Activated CD4-positive, alpha-beta memory T cell treated with anti-CD3 and anti-CD28 coated beads, Interleukin-2, amount 10 ng/mL, durations not matched to agents 7 days and 5 days (primary cell): ENCODE data around the gene ERGIC1. TPM values are rescaled to one million over a fixed set of nuclear protein-coding genes. Genes with fewer than 3 reads are reported as not detected.

Source experiments
- CTCF ChIA-PET: fragments of 350-600 bp; sonication (Branson Sonifier 250); formaldehyde crosslinking; loops from one replicate; lab custom pipeline; 2021; ENCODE audit warnings: antibody characterized with exemption, inconsistent platforms; lab: Charles Lee
- POLR2A ChIA-PET: fragments of 350-600 bp; sonication (Branson Sonifier 250); formaldehyde crosslinking; loops from one replicate; lab custom pipeline; 2021; ENCODE audit warnings: antibody characterized with exemption; lab: Charles Lee
- DNase-seq: peaks from one replicate; pipeline ENCODE4 v3.0.0-alpha.2; 2020
- H3K27ac Mint-ChIP-seq: one replicate; pipeline ENCODE4 v1.8.0; 2021; ENCODE audit warnings: mild to moderate bottlenecking, mixed read lengths
- H3K27me3 Mint-ChIP-seq: one replicate; pipeline ENCODE4 v1.8.0; 2021; ENCODE audit warnings: mixed read lengths
- H3K36me3 Mint-ChIP-seq: one replicate; pipeline ENCODE4 v1.8.0; 2021; ENCODE audit warnings: low read depth, mixed read lengths
- H3K4me1 Mint-ChIP-seq: one replicate; pipeline ENCODE4 v1.8.0; 2021; ENCODE audit warnings: mixed read lengths
- H3K4me3 Mint-ChIP-seq: one replicate; pipeline ENCODE4 v1.8.0; 2021; ENCODE audit warnings: mild to moderate bottlenecking, mixed read lengths
- H3K9me3 Mint-ChIP-seq: one replicate; pipeline ENCODE4 v1.8.0; 2021; ENCODE audit warnings: mixed read lengths
- total RNA-seq, 2 experiments: library from RNA; stranded (reverse); gene quantifications; one replicate each; pipeline ENCODE4 v1.2.3, GENCODE V29; 2021

Gene ERGIC1
- total RNA-seq, 2 experiments from 2014 or later: 36.1 to 37.2 TPM

DNA sequence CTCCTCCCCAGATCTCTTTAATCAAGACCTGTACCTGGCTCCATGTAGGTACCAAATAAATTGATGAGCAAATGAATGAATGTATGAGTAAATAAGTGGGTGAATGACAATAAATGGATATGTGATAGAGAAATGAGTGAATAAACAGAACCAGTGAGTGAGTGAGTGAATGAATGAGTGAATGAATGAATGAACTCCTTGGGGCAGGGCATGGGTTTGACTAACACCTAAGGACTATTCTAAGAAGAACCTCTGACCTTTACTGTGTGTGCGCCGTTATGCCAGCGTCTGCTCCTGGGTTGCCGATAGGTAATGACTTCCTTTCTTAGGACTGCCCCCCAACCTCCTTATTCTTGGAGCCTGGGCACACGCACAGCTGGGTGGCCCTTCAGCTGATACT lies 123.4 kb downstream of the ERGIC1 start:
- Mint-ChIP-seq H3K4me3 (peak overlapping the region; percentile 12), H3K4me1 (peaks cover 26% of the 10 kb centered on the region), H3K36me3 (peaks cover 5% of the 10 kb centered on the region), H3K27ac (no peak overlapping the region), H3K27me3 (peaks cover 8% of the 10 kb centered on the region), H3K9me3 (no peaks in the 10 kb centered on the region)
- ChIA-PET CTCF (no interaction called here), POLR2A (no interaction called here)
- DNase-seq: no peak

DNA sequence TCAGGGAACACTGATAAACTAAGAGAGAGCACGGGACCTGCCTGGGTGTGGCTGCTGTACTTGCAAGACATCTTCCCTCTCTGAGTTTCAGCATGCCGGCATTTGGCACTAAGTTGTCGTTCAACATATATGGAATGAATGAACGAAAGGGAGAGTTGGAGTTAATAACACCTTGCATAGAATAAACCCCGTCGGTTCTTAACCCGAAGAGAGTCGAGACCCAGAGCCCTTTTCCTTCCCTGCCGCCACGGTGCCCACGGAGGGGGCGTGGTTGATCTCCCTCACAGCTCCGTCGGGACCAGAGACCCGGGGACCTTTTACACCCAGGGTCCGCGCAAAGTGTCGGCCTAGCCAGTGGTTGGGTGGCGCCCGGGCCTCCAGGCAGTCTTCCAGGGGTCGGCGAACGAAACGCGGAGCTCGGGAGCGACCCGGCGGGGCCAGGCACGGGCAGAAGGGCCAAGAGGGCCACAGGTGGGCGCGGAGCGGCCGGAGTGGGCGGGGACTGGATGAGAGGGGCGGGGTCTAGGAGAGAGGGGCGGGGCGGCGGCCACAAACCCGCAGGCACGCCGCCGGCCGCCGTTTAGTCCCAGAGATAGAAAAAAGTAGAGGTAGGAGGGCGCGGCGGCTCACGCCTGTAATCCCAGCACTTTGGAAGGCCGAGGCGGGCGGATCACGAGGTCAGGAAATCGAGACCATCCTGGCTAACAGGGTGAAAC lies 124.4 kb downstream of the ERGIC1 start:
- peak; percentile 72 for DNase-seq
- ChIA-PET CTCF (interaction anchor here (0.6 to 1.9 kb wide), 16 partner anchors 9 to 257 kb away, joined by 3 to 16 read pairs (median 5); partner anchors contain the start of genes ATP6V0E1 and DUSP1), POLR2A (interaction anchor here (0.8 to 4.7 kb wide), 15 partner anchors 10 to 951 kb away, joined by 3 to 66 read pairs (median 4); partner anchors contain the start of genes ATP6V0E1, BNIP1 and DUSP1)
- H3K27me3 Mint-ChIP-seq: peaks cover 8% of the 10 kb centered on the region
- peaks cover 26% of the 10 kb centered on the region for H3K4me1 Mint-ChIP-seq
- H3K4me3 Mint-ChIP-seq: peak overlapping the region; percentile 87
- peak overlapping the region; percentile 91 for H3K27ac Mint-ChIP-seq
- peaks cover 8% of the 10 kb centered on the region for H3K36me3 Mint-ChIP-seq
- no peaks in the 10 kb centered on the region for H3K9me3 Mint-ChIP-seq

DNA sequence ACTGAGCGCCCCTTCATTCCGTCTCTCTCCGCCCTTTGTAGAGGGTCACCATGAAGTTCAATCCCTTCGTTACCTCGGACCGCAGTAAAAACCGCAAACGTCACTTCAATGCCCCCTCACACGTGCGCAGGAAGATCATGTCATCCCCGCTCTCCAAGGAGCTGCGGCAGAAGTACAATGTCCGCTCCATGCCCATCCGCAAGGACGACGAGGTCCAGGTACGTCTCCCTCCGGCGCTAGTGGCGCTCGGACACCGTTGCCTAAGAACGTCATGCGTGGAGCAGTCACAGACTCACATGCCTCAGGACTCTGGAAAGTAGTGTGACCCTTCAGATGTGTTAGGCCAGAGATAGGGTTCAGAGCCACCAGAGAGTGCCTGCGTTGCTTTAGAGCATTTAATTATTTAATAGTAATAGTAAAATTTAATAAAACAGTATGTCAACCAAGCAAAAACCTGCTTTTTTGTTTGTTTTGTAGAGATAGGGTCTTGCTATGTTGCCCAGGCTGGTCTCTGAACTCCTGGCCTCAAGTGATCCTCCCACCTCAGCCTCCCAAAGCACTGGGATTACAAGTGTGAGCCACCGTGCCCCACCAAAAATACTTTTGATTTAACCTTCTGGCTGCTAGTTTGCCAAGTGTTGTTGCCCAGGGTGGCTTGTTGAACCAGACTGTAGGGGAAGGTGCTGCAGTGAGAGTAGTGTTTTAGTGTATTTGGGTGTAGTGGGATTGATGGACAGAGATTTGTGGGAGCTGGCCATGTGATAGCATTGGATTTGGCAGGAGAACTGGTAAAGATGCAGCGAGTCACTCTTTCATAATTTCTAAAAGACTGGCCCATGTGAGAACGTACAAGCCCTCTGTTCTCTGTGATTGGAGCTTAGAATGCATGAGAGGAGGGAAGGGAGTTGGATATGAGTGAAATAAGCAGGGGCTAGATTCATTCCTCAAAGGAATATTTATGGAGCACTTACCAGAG lies 126.1 kb downstream of the ERGIC1 start:
- POLR2A ChIA-PET: interaction anchor here (0.9 to 4.7 kb wide), 14 partner anchors 8 to 953 kb away, joined by 3 to 66 read pairs (median 4); partner anchors contain the start of genes ATP6V0E1, BNIP1 and DUSP1
- Mint-ChIP-seq H3K4me3 (peak overlapping the region; percentile 87), H3K36me3 (peaks cover 12% of the 10 kb centered on the region), H3K4me1 (peaks cover 26% of the 10 kb centered on the region), H3K9me3 (no peaks in the 10 kb centered on the region), H3K27ac (peak overlapping the region; percentile 91), H3K27me3 (peaks cover 8% of the 10 kb centered on the region)
- peak; percentile 28 for DNase-seq
- CTCF ChIA-PET: interaction anchor here (0.6 to 1.9 kb wide), 22 partner anchors 8 to 1573 kb away, joined by 3 to 16 read pairs (median 4); partner anchors contain the start of genes ATP6V0E1 and DUSP1

DNA sequence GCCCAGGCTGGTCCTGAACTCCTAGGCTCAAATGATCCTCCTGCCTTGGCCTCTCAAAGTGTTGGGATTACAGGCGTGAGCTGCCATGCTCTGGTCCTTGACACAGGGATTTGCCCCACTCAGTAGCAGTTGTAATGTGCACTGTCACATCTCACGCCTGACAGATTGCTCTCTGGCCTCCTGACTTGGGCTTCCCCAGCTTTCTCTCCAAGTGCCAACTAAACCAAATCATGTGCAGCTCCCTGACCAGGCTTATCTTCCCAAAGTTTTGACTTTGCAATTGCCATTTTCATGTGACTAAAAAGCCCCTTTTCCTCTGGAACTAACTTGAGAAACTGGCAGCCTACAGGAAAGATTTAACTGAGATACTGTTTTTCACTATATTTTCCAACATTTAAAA lies 135.9 kb downstream of the ERGIC1 start:
- Mint-ChIP-seq H3K27ac (no peak overlapping the region), H3K36me3 (peaks cover 26% of the 10 kb centered on the region), H3K4me3 (no peak overlapping the region), H3K27me3 (no peaks in the 10 kb centered on the region), H3K4me1 (no peaks in the 10 kb centered on the region), H3K9me3 (no peaks in the 10 kb centered on the region)
- DNase-seq: no peak
- POLR2A ChIA-PET: interaction anchor here (1.9 kb wide), 1 partner anchor 14 kb away, joined by 8 read pairs; the partner anchor contains the start of gene ATP6V0E1
- CTCF ChIA-PET: no interaction called here

DNA sequence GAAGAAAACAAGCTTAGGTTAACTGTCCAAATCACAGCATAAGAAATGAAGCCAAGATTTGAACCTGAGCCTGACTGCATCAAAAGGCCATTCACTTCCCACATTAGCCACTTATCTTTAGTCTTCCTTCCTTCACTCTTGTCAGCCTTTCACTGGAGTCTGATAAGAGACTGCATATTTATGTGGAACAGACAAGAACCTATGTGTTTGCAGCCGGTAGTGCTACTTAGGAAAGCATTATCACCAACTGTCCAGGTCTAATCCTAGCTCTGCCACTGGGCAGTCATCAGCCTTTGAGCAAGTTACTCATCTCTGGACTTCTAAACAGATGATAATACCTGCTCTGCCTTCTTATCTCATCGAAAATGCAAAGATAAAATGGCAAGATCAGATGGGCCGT lies 137.4 kb downstream of the ERGIC1 start:
- Mint-ChIP-seq H3K9me3 (no peaks in the 10 kb centered on the region), H3K27me3 (no peaks in the 10 kb centered on the region), H3K4me1 (no peaks in the 10 kb centered on the region), H3K4me3 (no peak overlapping the region), H3K36me3 (peaks cover 18% of the 10 kb centered on the region), H3K27ac (no peak overlapping the region)
- ChIA-PET CTCF (interaction anchor here (1.0 to 2.9 kb wide), 3 partner anchors 10 to 275 kb away, joined by 3 to 8 read pairs (median 3); no protein-coding TSS in a partner anchor), POLR2A (interaction anchor here (1.9 kb wide), 1 partner anchor 12 kb away, joined by 8 read pairs; the partner anchor contains the start of gene ATP6V0E1)
- no peak for DNase-seq

DNA sequence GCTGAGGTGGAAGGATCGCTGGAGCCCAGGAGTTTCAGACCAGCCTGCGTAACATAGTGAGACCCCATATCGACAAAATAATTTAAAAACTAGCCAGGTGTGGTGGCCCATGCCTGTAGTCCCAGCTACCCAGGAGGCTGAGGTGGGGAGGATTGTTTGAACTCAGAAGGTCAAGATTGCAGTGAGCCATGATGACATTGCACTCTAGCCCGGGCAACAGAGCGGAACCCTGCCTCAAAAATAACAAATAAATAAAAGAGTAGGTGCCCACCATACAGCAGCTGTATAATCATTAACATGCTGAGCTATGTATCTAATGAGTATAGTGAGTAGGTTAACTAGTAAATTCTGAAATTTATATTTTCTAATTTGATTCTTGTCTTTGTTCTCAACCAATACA lies 138.5 kb downstream of the ERGIC1 start:
- CTCF ChIA-PET: interaction anchor here (0.8 to 2.9 kb wide), 4 partner anchors 10 to 321 kb away, joined by 3 to 8 read pairs (median 6); partner anchors contain the start of genes ATP6V0E1 and RPL26L1
- H3K4me1 Mint-ChIP-seq: no peaks in the 10 kb centered on the region
- no peak overlapping the region for H3K27ac Mint-ChIP-seq
- POLR2A ChIA-PET: interaction anchor here (1.3 to 1.8 kb wide), 2 partner anchors 11 to 13 kb away, joined by 4 to 10 read pairs; partner anchors contain the start of genes ATP6V0E1 and RPL26L1
- no peak overlapping the region for H3K4me3 Mint-ChIP-seq
- H3K27me3 Mint-ChIP-seq: no peaks in the 10 kb centered on the region
- peaks cover 18% of the 10 kb centered on the region for H3K36me3 Mint-ChIP-seq
- H3K9me3 Mint-ChIP-seq: no peaks in the 10 kb centered on the region
- DNase-seq: no peak

DNA sequence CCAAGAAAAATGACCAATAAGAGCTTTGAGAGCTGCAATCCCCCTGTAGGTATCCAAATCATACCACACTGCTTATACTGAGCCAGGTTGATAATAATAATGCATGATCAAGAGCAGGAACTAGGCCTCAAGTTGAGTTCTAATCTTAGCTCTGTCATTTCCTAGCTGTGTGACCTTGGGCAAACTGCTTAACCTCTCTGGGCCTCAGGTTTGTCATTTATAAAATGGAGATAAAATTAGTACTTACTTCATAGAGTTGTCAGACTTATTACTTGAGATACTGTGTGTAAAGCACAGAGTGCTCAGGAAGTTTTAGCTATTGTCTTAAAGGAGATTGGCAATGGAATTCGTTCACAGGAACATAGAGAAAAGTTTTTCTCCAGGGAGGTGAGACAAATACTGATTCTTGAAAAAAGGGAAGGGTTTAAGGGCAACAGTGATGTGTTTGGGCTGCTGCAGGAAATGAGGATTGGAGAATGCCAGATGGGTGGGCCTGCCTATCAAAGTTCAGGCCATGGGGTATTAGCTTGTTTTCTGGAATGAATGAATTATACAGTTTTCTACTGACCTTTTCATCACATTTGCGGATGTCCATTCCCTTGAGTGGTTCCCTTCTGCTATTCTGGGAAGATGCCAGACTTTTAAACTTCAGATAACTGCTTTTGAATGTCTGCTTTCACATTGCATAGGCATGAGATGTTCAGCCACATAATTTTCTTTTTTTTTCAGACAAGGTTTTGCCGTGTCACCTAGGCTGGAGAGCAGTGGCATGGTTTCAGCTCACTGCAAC lies 139.3 kb downstream of the ERGIC1 start:
- Mint-ChIP-seq H3K36me3 (peaks cover 15% of the 10 kb centered on the region), H3K9me3 (no peaks in the 10 kb centered on the region), H3K27me3 (no peaks in the 10 kb centered on the region), H3K4me1 (no peaks in the 10 kb centered on the region), H3K4me3 (no peak overlapping the region), H3K27ac (no peak overlapping the region)
- POLR2A ChIA-PET: interaction anchor here (1.3 to 1.8 kb wide), 2 partner anchors 10 to 14 kb away, joined by 4 to 10 read pairs; partner anchors contain the start of genes ATP6V0E1 and RPL26L1
- no peak for DNase-seq
- CTCF ChIA-PET: interaction anchor here (0.8 to 2.9 kb wide), 4 partner anchors 10 to 321 kb away, joined by 3 to 8 read pairs (median 6); partner anchors contain the start of genes ATP6V0E1 and RPL26L1

DNA sequence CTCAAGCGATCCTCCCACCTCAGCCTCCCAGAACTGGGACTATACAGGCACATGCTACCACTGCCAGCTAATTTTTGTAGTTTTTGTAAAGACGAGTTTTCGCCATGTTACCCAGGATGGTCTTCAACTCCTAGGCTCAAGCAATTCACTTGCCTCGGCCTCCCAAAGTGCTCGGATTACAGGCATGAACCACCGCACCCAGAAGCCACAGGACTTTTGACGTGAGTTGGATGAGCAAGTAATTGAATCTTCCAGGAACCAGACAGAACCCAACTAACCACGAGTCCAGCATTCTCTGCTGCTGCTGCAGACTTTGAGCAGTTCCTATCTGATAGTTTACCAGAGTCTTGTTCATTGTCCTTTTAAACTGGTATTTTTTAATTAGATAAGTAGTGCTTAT lies 139.9 kb downstream of the ERGIC1 start:
- ChIA-PET POLR2A (interaction anchor here (1.8 kb wide), 1 partner anchor 10 kb away, joined by 10 read pairs; the partner anchor contains the start of gene ATP6V0E1), CTCF (interaction anchor here (2.9 kb wide), 1 partner anchor 11 kb away, joined by 8 read pairs; no protein-coding TSS in a partner anchor)
- Mint-ChIP-seq H3K36me3 (peaks cover 12% of the 10 kb centered on the region), H3K4me3 (no peak overlapping the region), H3K9me3 (no peaks in the 10 kb centered on the region), H3K27ac (no peak overlapping the region), H3K27me3 (no peaks in the 10 kb centered on the region), H3K4me1 (no peaks in the 10 kb centered on the region)
- DNase-seq: no peak

DNA sequence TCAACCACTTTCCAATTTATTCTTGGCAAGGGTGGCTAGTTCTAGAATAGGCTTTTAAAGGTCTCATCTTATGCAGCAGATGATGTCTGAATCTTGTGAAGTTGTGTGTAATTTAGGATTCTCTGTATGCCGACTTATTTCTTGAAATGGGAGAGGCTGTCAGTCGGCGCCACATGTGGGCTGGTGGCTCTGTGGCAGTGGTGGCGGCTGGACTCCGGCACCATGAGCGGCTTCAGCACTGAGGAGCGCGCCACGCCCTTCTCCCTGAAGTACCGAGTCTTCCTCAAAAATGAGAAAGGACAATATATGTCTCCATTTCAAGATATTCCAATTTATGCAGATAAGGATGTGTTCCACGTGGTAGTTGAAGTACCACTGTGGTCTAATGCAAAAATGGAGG lies 141.2 kb downstream of the ERGIC1 start:
- CTCF ChIA-PET: no interaction called here
- no peaks in the 10 kb centered on the region for H3K4me1 Mint-ChIP-seq
- H3K4me3 Mint-ChIP-seq: no peak overlapping the region
- no peaks in the 10 kb centered on the region for H3K27me3 Mint-ChIP-seq
- POLR2A ChIA-PET: no interaction called here
- H3K27ac Mint-ChIP-seq: no peak overlapping the region
- no peaks in the 10 kb centered on the region for H3K9me3 Mint-ChIP-seq
- no peak for DNase-seq
- peaks cover 1% of the 10 kb centered on the region for H3K36me3 Mint-ChIP-seq

DNA sequence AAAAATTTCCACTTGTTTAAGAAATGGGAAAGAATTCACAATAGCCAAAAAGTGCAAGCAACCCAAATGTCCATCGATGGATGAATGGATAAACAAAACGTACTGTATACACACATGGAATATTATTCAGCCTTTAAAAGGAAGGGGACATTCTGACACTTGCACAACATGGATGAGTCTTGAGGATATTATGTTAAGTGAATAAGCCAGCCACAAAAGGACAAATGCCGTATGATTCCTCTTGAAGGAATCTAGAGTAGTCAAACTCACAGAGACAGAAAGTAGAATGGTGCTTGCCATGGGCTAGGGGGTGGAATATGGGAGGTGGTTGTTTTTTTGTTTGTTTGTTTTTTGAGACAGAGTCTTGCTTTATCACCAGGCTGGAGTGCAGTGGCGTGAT lies 145.7 kb downstream of the ERGIC1 start:
- DNase-seq: no peak
- Mint-ChIP-seq H3K9me3 (no peaks in the 10 kb centered on the region), H3K27me3 (no peaks in the 10 kb centered on the region), H3K27ac (no peak overlapping the region), H3K4me3 (no peak overlapping the region), H3K36me3 (peaks cover 2% of the 10 kb centered on the region), H3K4me1 (peaks cover 3% of the 10 kb centered on the region)
- ChIA-PET CTCF (interaction anchor here (1.1 to 1.6 kb wide), 5 partner anchors 12 to 265 kb away, joined by 3 to 5 read pairs (median 4); partner anchors contain the start of gene BNIP1), POLR2A (interaction anchor here (0.9 kb wide), 1 partner anchor 20 kb away, joined by 3 read pairs; the partner anchor contains the start of gene RPL26L1)

DNA sequence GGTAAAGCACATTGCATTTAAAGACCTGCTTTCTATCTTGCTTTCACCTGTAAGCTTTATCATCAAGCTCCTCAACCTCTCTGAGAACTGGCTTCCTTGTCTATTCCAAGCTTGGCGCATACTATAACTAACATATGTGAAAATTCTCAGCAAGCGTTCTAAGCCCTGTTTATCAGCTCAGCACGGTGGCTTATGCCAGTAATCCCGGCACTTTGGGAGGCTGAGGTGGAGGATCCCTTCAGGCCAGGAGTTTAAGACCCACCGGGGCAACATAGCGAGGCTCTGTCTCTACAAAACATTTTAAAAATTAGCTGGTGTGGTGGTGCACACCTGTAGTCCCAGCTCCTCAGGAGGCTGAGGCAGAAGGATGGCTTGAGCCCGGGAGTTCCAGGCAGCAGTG lies 147.9 kb downstream of the ERGIC1 start:
- Mint-ChIP-seq H3K36me3 (peaks cover 18% of the 10 kb centered on the region), H3K27me3 (no peaks in the 10 kb centered on the region), H3K9me3 (no peaks in the 10 kb centered on the region), H3K4me3 (no peak overlapping the region), H3K4me1 (peaks cover 18% of the 10 kb centered on the region), H3K27ac (no peak overlapping the region)
- no peak for DNase-seq
- ChIA-PET POLR2A (interaction anchor here (1.3 kb wide), 1 partner anchor 163 kb away, joined by 3 read pairs; the partner anchor contains the start of gene BNIP1), CTCF (interaction anchor here (1.6 to 3.6 kb wide), 3 partner anchors 9 to 312 kb away, joined by 3 to 40 read pairs (median 3); no protein-coding TSS in a partner anchor)
